COLO668 (cell line): ENCODE data around the gene DCAF8.

Source experiments
- DNase-seq: peaks from one replicate; lab custom pipeline; 2025; ENCODE audit not compliant: unreplicated experiment; lab: John Stamatoyannopoulos, UW

The DCAF8 gene

DNA sequence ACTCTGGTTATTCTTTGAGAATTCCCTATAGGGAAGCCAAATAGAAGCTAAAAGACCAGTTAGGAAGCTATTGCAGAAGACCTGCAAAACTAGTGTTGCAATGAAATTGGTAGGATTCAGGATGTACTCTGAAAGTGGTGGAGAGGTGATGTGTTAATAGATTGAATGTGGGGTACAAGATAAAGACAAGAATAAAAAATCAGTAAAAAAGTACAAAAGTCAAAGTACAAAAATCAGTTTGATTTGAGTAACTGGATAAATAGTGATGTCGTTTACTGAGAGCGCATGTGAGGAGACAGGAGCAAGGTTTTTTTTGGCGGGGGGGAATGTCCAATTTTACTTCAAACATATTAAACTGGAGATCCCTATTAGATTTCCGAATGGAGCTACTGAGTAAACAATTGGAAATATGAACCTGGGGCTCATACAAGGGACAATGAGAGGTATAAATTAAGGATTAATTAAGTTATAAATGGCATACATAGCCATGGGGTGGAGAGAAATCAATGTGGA is 2.5 kb upstream of the DCAF8 start:
- DNase-seq: no peak

GRCh38 chr1:160261556-160261892 is 825 bp downstream of the DCAF8 start:
- DNase-seq: peak; percentile 73

GRCh38 chr1:160260406-160261382 is 1.7 kb downstream of the DCAF8 start:
- peak; percentile 9 for DNase-seq

DNA sequence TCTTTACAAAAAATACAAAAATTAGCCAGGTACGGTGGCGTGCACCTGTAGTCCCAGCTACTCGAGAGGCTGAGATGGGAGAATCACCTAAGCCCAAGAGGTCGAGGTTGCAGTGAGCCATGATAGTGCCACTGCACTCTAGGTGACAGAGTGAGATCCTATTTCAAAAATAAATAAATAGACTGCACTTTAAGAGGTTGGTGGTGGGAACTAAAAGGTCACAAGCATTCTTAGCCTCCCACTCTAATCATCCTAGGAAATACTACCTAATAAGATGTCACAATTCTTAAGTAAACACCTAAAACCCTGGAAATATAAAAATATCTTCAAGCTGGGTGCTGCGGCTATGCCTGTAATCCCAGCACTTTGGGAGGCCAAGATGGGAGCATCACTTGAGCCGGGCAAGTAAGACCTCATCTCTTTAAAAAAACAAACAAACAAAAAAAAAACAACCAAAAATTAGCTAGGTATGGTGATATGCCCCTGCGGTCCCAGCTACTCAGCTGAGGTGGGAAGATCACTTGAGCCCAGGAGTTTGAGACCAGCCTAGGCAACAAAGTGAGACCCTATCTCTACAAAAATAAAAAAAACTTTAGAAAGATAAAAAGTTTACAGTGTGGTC is 4.1 kb downstream of the DCAF8 start:
- no peak for DNase-seq

DNA sequence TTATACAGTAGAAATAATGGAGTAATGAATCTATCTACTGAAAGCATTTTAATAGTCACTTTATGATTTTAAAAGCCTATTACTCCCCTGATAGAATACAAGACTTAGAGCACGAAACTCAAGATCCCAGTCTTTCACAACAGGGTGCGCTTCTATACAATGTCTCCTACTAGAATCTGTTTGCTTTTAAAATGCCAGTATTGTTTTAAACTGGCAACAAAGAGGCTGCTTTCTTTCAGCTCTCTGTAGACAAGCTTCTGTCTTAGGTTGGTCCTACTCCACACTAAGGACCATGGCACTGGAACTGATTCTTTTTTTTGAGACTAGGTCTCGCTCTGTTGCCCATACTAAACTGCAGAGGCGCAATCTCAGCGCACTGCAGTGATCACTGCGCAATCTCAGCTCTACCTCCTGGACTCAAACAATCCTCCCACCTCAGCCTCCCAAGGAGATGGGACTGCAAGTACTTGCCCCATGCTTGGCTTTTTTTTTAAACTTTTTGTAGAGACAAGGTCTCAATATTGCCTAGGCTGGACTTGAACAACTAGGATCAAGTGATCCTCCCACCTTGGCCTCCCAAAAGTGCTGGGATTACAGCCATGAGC is 4.8 kb downstream of the DCAF8 start:
- DNase-seq: no peak

- no peak for DNase-seq
Observed at GRCh38 chr1:160256396-160257046, 5.8 kb downstream of the DCAF8 start.

DNA sequence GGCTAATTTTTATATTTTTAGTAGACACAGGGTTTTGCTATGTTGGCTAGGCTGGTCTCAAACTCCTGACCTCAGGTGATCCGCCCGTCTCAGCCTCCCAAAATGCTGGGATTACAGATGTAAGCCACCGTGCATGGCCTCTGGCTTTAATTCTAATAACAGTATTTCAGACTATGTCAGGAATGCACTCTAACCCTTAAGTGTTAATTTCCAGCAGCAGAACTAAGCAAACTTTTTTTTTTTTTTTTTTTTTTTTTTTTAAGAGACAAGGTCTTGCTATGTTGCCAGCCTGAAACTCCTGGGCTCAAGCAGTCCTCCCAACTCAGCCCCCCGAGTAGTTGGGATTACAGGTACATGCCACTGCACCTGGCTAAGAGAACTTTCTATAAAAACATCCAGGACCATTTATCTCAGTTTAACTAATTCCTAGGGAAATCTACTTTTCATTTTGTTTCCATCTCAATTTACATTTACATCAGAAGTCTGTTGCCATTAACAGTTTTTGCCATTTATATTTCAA is 6.5 kb downstream of the DCAF8 start:
- no peak for DNase-seq

DNA sequence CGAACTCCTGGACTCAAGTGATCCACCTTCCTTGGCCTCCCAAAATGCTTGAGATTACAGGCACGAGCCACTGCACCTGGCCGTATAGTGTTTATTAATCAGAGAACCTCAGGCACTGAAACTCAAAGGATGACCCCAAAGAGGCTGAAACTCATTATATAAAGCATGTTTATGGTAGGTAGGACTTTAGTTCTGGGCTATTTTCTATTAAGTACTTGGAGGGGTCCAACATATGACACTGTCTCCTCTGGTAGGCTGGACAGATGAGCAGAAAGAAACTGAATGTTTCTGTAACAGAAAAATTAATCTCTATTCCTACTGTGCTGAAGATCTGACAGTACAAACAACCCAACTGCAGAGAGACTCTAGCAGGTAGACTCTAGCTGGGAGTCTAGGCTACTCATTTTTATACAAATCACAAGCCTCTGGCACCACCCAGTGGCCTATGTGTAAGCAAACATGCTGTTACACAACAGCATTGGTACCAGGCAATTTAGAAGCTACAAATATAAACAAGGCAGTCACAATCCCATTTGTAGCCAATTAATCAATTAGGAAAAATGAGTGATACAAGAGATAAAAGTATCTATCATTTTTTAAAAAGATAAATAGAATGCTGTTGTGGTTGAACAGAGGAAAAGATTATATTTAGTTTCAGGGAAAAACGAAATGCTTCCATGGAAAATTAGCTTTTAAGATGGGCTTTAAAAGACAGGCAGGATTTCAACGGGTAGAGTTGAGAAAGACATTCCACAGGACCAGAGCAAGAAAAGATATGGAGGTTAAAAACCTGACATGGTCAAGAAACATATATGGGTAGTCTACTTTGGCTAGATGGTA is 10.4 kb downstream of the DCAF8 start:
- DNase-seq: peak; percentile 66

GRCh38 chr1:160251011-160251410 is 11.3 kb downstream of the DCAF8 start:
- no peak for DNase-seq

- DNase-seq: no peak
Observed at GRCh38 chr1:160247053-160247452, 15.3 kb downstream of the DCAF8 start.

GRCh38 chr1:160245434-160245833 is 16.9 kb downstream of the DCAF8 start:
- DNase-seq: no peak

- no peak for DNase-seq
Observed at GRCh38 chr1:160244209-160244608, 18.1 kb downstream of the DCAF8 start.

GRCh38 chr1:160243767-160244166 is 18.6 kb downstream of the DCAF8 start:
- DNase-seq: no peak

DNA sequence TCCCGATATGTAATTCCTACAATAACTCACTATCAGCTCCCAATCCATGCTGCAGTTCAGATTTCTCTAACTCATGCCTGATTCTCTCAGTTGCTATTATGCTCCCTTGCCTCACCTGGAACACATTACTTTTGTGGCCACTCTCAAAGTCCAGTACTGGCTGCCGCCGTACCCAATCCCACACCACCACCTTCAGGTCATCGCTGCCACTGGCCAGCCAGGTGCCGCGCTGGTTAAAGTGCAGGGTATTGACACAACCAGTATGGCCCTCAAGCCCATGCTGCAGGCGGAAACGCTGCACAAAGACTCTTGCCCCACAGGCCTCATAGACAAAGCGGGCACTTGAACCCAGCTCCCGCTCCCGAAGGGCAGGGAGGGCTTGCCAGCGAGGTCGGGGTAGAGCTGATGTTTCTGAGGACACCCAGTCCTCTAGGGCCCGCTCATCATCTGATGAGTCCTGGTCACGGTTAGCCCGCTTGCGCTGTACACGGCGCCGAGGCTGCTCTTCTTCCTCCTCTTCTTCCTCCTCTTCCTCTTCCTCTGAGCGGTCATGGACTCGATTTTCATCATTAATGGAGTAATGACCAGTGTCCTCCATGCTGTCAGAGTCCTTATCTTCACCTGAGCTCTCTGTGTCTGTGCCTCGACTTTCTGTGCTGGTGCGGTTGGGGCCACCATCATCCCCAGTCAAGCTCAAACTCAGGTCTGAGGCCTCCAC is 22.6 kb downstream of the DCAF8 start:
- no peak for DNase-seq

- no peak for DNase-seq
Observed at GRCh38 chr1:160238408-160238807, 23.9 kb downstream of the DCAF8 start.

DNA sequence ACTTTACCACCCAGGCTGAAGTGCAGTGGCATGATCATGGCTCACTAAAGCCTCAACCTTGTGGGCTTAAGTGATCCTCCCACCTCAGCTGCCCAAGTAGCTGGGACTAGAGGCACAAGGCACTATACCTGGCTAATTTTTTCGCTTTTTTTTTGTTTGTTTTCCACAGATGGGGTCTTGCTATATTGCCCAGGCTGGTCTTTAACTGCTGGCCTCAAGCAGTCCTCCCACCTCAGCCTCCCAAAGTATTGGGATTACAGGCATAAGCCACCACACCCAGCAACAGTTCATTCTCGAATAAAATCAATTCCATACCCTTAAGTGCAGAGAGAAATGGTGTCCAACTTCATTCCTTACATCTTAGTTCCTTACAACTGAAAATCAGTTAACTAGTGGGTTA is 24.8 kb downstream of the DCAF8 start:
- no peak for DNase-seq

DNA sequence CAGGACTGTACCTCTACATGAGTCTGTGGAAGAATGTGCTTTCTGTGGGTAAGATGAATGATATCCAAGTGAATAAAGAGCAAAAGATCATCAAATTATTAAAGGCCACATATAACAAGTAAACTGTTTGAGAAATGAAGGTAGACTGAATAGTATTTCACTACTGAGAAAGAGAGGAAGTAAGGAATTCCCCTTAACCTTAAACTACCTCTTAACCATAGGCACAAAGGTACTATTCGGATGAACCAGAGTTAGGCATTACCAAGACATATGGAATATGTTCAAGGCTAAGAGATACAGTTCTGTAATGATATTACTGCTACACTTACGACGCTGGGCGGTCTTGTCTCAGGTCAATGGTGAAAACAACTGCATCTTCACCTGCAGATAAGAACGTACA is 25.5 kb downstream of the DCAF8 start:
- no peak for DNase-seq

DNA sequence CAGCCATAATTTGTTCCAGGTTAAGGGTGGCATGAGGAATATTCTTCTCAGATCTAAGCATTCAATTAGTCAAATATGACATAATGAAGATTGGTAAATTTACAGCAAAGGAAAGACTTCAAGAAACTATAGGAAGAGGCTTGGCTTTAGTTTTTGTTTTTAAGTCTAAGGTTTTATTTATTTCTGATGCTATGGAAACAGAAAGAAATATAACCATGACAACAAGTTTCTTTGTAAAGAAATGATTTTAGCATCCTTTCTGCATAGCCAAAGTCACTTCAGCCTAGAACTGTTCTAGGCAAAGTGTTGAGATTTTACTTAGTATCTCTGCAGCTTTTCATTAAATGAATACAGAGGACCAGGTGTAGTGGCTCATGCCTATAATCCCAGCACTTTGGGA is 29.4 kb downstream of the DCAF8 start:
- DNase-seq: no peak

- DNase-seq: no peak
Observed at GRCh38 chr1:160228431-160228830, 33.9 kb downstream of the DCAF8 start.

DNA sequence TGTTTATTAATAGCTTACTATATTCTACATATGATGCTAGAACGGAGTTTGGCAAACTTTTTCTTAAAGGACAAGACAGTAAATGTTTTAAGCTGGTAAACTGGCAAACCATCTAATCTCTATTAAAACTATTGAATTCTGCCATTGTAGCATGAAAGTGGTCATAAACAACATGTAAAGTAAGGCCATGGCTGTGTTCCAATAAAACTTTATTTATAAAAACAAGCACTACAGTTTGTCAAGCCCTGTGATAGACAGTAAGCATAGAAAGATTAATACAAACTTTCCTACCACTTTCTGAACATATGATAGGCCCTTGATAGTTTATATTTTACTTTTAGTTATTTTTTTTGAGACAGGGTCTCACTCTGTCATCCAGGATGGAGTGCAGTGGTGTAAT is 34.8 kb downstream of the DCAF8 start:
- DNase-seq: no peak
